GM23338 (cell line): ENCODE results near the gene ALDH1B1. TPM values are rescaled to one million over a fixed set of nuclear protein-coding genes. Genes with fewer than 3 reads are reported as not detected.

ENCODE experiments used
- ATAC-seq: fragments of 200-7000 bp; cut with Tn5 transposase; 3 replicates; pipeline ENCODE4 v1.9.1; 2020
- DNase-seq: peaks from one replicate; pipeline ENCODE4 v3.0.0-alpha.2; 2015; ENCODE audit warnings: low spot score
- H2AFZ ChIP-seq: fragments of 200-600 bp; sonication (generic); 2 replicates; pipeline ENCODE4 v1.8.0; 2016; ENCODE audit warnings: antibody characterized with exemption, mild to moderate bottlenecking, moderate library complexity
- H3F3A ChIP-seq: fragments of 200-600 bp; sonication (generic); replicated peaks from 2 replicates; pipeline ENCODE4 v1.8.0; 2017; ENCODE audit warnings: antibody characterized with exemption, mixed run types, low read depth
- H3K27ac ChIP-seq: fragments of 200-600 bp; sonication (generic); 2 replicates; pipeline ENCODE4 v1.6.1; 2016; ENCODE audit warnings: low read depth
- H3K27me3 ChIP-seq: fragments of 200-600 bp; sonication (generic); 2 replicates; pipeline ENCODE4 v1.8.0; 2016; ENCODE audit warnings: mild to moderate bottlenecking, mixed run types, moderate library complexity; ENCODE audit not compliant: insufficient read depth
- H3K36me3 ChIP-seq: fragments of 200-600 bp; sonication (generic); 2 replicates; pipeline ENCODE4 v1.8.0; 2016; ENCODE audit warnings: mild to moderate bottlenecking; ENCODE audit not compliant: insufficient read depth
- H3K4me1 ChIP-seq: fragments of 200-600 bp; sonication (generic); 2 replicates; pipeline ENCODE4 v1.8.0; 2016; ENCODE audit warnings: mild to moderate bottlenecking, moderate library complexity; ENCODE audit not compliant: insufficient read depth
- H3K4me2 ChIP-seq: fragments of 200-600 bp; sonication (generic); 2 replicates; pipeline ENCODE4 v1.7.1; 2017; ENCODE audit warnings: mixed run types
- H3K4me3 ChIP-seq: fragments of 200-600 bp; sonication (generic); 2 replicates; pipeline ENCODE4 v1.6.1; 2016; ENCODE audit warnings: mixed run types
- H3K79me2 ChIP-seq: fragments of 200-600 bp; sonication (generic); replicated peaks from 2 replicates; pipeline ENCODE4 v1.8.0; 2017; ENCODE audit warnings: mild to moderate bottlenecking; ENCODE audit not compliant: insufficient read depth
- H3K9me2 ChIP-seq: fragments of 200-600 bp; sonication (generic); 2 replicates; pipeline ENCODE4 v1.8.0; 2017; ENCODE audit not compliant: insufficient read depth
- H4K20me1 ChIP-seq: fragments of 200-600 bp; sonication (generic); replicated peaks from 2 replicates; pipeline ENCODE4 v1.8.0; 2017; ENCODE audit warnings: mild to moderate bottlenecking; ENCODE audit not compliant: insufficient read depth
- H3K27ac Mint-ChIP-seq: 2 replicates; pipeline ENCODE4 v1.8.0; 2020; ENCODE audit warnings: inconsistent platforms, mild to moderate bottlenecking, moderate library complexity, mixed read lengths
- H3K27me3 Mint-ChIP-seq: 3 replicates; pipeline ENCODE4 v1.8.0; 2022; ENCODE audit warnings: low read depth, mild to moderate bottlenecking, moderate library complexity, mixed read lengths, inconsistent platforms; ENCODE audit not compliant: insufficient read depth, poor library complexity
- H3K36me3 Mint-ChIP-seq: 3 replicates; pipeline ENCODE4 v1.8.0; 2021; ENCODE audit warnings: low read depth, mild to moderate bottlenecking, inconsistent platforms, moderate library complexity, mixed read lengths
- H3K4me1 Mint-ChIP-seq: 3 replicates; pipeline ENCODE4 v1.8.0; 2020; ENCODE audit warnings: mild to moderate bottlenecking, inconsistent platforms, mixed read lengths
- H3K4me3 Mint-ChIP-seq: 3 replicates; pipeline ENCODE4 v1.8.0; 2021; ENCODE audit warnings: moderate library complexity, mild to moderate bottlenecking, inconsistent platforms, mixed read lengths
- H3K9me3 Mint-ChIP-seq: 3 replicates; pipeline ENCODE4 v1.8.0; 2020; ENCODE audit warnings: moderate library complexity, mild to moderate bottlenecking, inconsistent platforms, mixed read lengths
- CREB1 ChIP-seq: fragments of 250-450 bp; sonication (Bioruptor Pico); IDR thresholded peaks from 2 replicates; pipeline ENCODE4 v1.5.0; 2020; ENCODE audit warnings: low read depth, mild to moderate bottlenecking, moderate library complexity
- EZH2 ChIP-seq: fragments of 200-600 bp; sonication (generic); IDR thresholded peaks from one replicate; pipeline ENCODE4 v1.8.0; 2017; ENCODE audit warnings: antibody characterized with exemption, mild to moderate bottlenecking, low read depth; ENCODE audit not compliant: unreplicated experiment
- EZH2phosphoT487 ChIP-seq: fragments of 200-600 bp; sonication (generic); IDR thresholded peaks from one replicate; pipeline ENCODE4 v1.8.1; 2018; ENCODE audit warnings: antibody characterized with exemption; ENCODE audit not compliant: unreplicated experiment
- JUNB ChIP-seq: IDR thresholded peaks from one replicate; pipeline ENCODE4 v1.6.1; 2016; ENCODE audit warnings: antibody characterized with exemption; ENCODE audit not compliant: unreplicated experiment
- NANOG ChIP-seq: IDR thresholded peaks from 2 replicates; pipeline ENCODE4 v1.6.1; 2016; ENCODE audit warnings: antibody characterized with exemption, borderline replicate concordance
- POLR2AphosphoS5 ChIP-seq: IDR thresholded peaks from 2 replicates; pipeline ENCODE4 v1.6.1; 2016; ENCODE audit warnings: antibody characterized with exemption, low read depth
- STAT1 ChIP-seq: IDR thresholded peaks from one replicate; pipeline ENCODE4 v1.6.1; 2016; ENCODE audit warnings: antibody characterized with exemption; ENCODE audit not compliant: unreplicated experiment
- ZNF114 ChIP-seq: fragments of 250-450 bp; sonication (Bioruptor Pico); IDR thresholded peaks from 2 replicates; pipeline ENCODE4 v1.5.0; 2020; ENCODE audit warnings: mild to moderate bottlenecking, moderate library complexity
- ZNF331 ChIP-seq: fragments of 250-450 bp; sonication (Bioruptor Pico); IDR thresholded peaks from 2 replicates; pipeline ENCODE4 v1.5.0; 2020; ENCODE audit warnings: low read depth, mild to moderate bottlenecking, moderate library complexity
- polyA plus RNA-seq: library from polyadenylated mRNA; unstranded; fragments of >200 nt; fragmentation: Nextera tagmentation; extraction: Ambion mirVana; gene quantifications from 2 replicates; pipeline ENCODE4 v1.2.1, GENCODE V29; 2016
- total RNA-seq: library from RNA; depleted of rRNA; stranded (reverse); fragments of >200 nt; shearing (Covaris generic); gene quantifications from 2 replicates; pipeline ENCODE4 v1.2.3, GENCODE V29; 2014
- TF ChIP-seq, protein P1 (sequence below), 2 experiments: fragments of 200-600 bp in 1 of 2; sonication (generic) in 1 of 2; conservative IDR thresholded peaks; 2 replicates each; pipeline versions ENCODE4 v1.5.1 to v1.6.1; 2016 to 2017; ENCODE audit warnings: antibody characterized with exemption in 2 of 2, low read depth in 2 of 2, mild to moderate bottlenecking in 2 of 2, moderate library complexity in 1 of 2

The ALDH1B1 gene
- total and polyA plus RNA-seq, 2 experiments from 2014 or later = 37.5 to 74.8 TPM

DNA sequence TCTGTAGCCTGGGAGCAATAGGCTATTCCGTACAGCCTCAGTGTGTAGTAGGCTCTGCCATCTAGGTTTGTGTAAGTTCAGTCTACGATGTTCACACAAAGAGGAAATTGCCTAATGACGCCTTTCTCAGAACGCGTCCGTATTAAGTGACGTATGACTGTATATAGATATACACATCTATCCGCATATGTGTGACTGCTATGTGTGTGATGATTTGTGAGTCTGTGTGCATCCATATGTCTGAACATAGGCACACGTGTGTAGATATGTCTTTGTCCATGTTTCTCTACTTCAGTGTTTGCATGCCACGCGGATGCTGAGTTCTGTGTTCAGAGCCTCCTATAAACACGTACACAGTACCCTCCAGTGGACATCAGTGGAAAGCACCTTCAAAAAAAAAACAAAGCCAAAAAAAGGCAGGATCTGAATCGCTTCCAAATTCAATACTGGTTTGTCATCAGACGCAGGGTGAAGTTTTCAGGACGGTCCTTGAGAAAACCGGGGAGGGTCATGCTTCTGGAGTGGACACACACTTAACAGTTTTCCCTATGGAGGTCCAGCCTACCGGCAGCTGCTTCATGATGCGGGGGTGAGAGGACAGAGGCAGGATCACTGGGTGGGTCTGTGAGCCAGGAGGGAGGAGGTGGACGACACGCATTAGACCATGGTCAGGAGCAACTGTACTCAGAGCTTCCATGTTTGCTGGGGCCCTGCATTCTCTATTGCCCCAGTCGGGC, 29.5 kb upstream of the ALDH1B1 start:
- H3K27ac Mint-ChIP-seq = no peak overlapping the region
- 0 out of 2 replicates have a peak, but pooled peaks cover 7% of the 10 kb centered on the region for H3K4me1 ChIP-seq
- no peak overlapping the region for H3K27ac ChIP-seq
- no peak overlapping the region for H3K4me3 ChIP-seq
- DNase-seq (peak; percentile 55), ATAC-seq (peak; percentile 59)
- H2AFZ ChIP-seq = no peak overlapping the region; the same call in 1 of the 2 replicates
- H3K27me3 ChIP-seq = no peaks in the 10 kb centered on the region
- peaks cover 2% of the 10 kb centered on the region; the same call in 1 of the 3 replicates for H3K4me1 Mint-ChIP-seq
- no peaks in the 10 kb centered on the region for H3K36me3 Mint-ChIP-seq
- H3K9me3 Mint-ChIP-seq = no peaks in the 10 kb centered on the region
- no peak overlapping the region for H3K4me3 Mint-ChIP-seq
- no peaks in the 10 kb centered on the region for H3K9me2 ChIP-seq
- H3K4me2 ChIP-seq = no peak overlapping the region
- H3K27me3 Mint-ChIP-seq = peaks cover 1% of the 10 kb centered on the region
- no peaks in the 10 kb centered on the region for H3K79me2 ChIP-seq
- no peaks in the 10 kb centered on the region for H3K36me3 ChIP-seq
- H4K20me1 ChIP-seq = no peaks in the 10 kb centered on the region
- no peaks in the 10 kb centered on the region for H3F3A ChIP-seq
- TF ChIP-seq CREB1 (CRISPR knock-in tag) = no peak
- TF ChIP-seq, protein P1, sequence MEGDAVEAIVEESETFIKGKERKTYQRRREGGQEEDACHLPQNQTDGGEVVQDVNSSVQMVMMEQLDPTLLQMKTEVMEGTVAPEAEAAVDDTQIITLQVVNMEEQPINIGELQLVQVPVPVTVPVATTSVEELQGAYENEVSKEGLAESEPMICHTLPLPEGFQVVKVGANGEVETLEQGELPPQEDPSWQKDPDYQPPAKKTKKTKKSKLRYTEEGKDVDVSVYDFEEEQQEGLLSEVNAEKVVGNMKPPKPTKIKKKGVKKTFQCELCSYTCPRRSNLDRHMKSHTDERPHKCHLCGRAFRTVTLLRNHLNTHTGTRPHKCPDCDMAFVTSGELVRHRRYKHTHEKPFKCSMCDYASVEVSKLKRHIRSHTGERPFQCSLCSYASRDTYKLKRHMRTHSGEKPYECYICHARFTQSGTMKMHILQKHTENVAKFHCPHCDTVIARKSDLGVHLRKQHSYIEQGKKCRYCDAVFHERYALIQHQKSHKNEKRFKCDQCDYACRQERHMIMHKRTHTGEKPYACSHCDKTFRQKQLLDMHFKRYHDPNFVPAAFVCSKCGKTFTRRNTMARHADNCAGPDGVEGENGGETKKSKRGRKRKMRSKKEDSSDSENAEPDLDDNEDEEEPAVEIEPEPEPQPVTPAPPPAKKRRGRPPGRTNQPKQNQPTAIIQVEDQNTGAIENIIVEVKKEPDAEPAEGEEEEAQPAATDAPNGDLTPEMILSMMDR (conservative IDR thresholded peaks at IDR 0.05; ENCODE audit: low read depth in 2 of 2) = peak; percentile 61 to 68

DNA sequence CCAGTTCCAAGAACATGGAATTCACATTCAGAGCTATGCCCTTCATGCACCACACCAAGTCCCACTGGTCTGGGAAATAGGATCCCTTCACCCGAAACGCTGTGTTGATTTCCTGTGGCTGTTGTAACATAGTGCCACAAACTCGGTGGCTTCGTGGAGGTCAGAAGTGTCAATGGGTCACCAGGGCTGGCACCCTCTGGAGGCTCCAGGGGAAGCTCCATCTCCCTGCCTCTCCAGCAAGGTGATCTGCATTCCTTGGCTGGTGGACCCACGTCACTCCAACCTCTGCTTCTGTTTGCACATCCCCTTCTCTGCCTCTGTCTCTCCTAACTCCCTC, 28.9 kb upstream of the ALDH1B1 start:
- no peaks in the 10 kb centered on the region for H3K27me3 ChIP-seq
- no peaks in the 10 kb centered on the region for H3K36me3 Mint-ChIP-seq
- ATAC-seq = no peak
- H3K4me2 ChIP-seq = no peak overlapping the region
- no peak overlapping the region for H3K4me3 ChIP-seq
- H4K20me1 ChIP-seq = no peaks in the 10 kb centered on the region
- no peak overlapping the region for H3K27ac ChIP-seq
- H3K4me1 Mint-ChIP-seq = peaks cover 2% of the 10 kb centered on the region; the same call in 1 of the 3 replicates
- no peaks in the 10 kb centered on the region for H3K9me3 Mint-ChIP-seq
- 0 out of 2 replicates have a peak, but pooled peaks cover 7% of the 10 kb centered on the region for H3K4me1 ChIP-seq
- no peaks in the 10 kb centered on the region for H3F3A ChIP-seq
- DNase-seq = no peak
- no peaks in the 10 kb centered on the region for H3K79me2 ChIP-seq
- no peak overlapping the region for H3K27ac Mint-ChIP-seq
- TF ChIP-seq EZH2phosphoT487 (no peak), ZNF114 (CRISPR knock-in tag) (no peak), EZH2 (no peak), POLR2AphosphoS5 (no peak), JUNB (no peak), STAT1 (no peak), CREB1 (CRISPR knock-in tag) (no peak), NANOG (no peak)
- no peak overlapping the region; the same call in 1 of the 2 replicates for H2AFZ ChIP-seq
- H3K36me3 ChIP-seq = no peaks in the 10 kb centered on the region
- H3K27me3 Mint-ChIP-seq = peaks cover 1% of the 10 kb centered on the region
- H3K9me2 ChIP-seq = no peaks in the 10 kb centered on the region
- H3K4me3 Mint-ChIP-seq = no peak overlapping the region

DNA sequence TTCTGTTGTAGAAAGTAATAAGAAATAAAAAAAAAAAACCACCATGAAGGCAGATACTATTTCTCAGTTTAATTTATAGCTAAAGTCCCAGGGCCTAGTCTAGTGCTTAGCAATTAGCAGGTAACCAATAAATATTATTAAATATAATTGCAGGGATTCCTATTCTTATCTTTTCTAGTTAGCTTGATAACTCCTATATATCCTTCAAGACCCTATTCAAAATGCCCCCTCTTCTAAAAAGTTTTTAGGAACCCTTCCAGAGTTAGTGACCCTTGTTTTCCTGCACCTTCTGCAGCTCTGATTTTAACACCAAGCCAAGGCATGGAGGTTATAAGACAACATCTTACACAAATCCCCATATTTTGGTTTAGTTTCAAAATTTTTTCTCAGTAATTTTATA, 24.6 kb upstream of the ALDH1B1 start:
- Mint-ChIP-seq H3K36me3 (no peaks in the 10 kb centered on the region), H3K4me3 (no peak overlapping the region), H3K4me1 (no peaks in the 10 kb centered on the region), H3K27me3 (peaks cover 8% of the 10 kb centered on the region), H3K27ac (no peak overlapping the region), H3K9me3 (no peaks in the 10 kb centered on the region)
- no peaks in the 10 kb centered on the region for H3F3A ChIP-seq
- no peak overlapping the region for H3K4me2 ChIP-seq
- no peak for ATAC-seq
- H3K79me2 ChIP-seq = no peaks in the 10 kb centered on the region
- H3K27me3 ChIP-seq = no peaks in the 10 kb centered on the region
- no peak overlapping the region for H3K27ac ChIP-seq
- no peak overlapping the region for H2AFZ ChIP-seq
- DNase-seq = no peak
- H3K4me1 ChIP-seq = no peaks in the 10 kb centered on the region
- H3K36me3 ChIP-seq = no peaks in the 10 kb centered on the region
- H3K9me2 ChIP-seq = no peaks in the 10 kb centered on the region
- no peaks in the 10 kb centered on the region for H4K20me1 ChIP-seq
- H3K4me3 ChIP-seq = no peak overlapping the region
- no peak for TF ChIP-seq EZH2
- no peak for TF ChIP-seq ZNF331 (CRISPR knock-in tag)
